Measurements from ENCODE around the gene HTR1E. TPM values are rescaled to one million over a fixed set of nuclear protein-coding genes. Genes with fewer than 3 reads are reported as not detected.

HTR1E gene
- total RNA-seq, 4 donors from 2014 or later: not detected

DNA sequence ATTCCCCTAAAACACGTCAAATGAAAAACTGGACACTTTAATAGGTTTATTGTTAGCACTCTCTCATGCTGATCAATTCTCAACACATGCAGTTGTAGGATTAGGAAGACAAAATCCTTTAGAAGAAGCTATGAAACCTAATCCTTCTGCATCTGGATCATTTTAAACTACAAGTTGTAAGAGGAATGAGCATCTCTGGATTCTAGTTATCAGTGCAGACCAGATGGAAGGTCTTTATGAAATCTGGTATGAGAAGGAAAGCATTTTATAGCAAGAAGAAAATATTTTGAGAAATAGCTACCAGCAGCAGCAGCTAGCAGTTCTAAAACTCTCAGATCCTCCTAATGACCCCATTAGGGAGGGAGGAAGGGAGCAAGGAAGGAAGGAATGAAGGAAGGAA lies 4.1 kb downstream of the HTR1E start:
- TF ChIP-seq, protein P1, sequence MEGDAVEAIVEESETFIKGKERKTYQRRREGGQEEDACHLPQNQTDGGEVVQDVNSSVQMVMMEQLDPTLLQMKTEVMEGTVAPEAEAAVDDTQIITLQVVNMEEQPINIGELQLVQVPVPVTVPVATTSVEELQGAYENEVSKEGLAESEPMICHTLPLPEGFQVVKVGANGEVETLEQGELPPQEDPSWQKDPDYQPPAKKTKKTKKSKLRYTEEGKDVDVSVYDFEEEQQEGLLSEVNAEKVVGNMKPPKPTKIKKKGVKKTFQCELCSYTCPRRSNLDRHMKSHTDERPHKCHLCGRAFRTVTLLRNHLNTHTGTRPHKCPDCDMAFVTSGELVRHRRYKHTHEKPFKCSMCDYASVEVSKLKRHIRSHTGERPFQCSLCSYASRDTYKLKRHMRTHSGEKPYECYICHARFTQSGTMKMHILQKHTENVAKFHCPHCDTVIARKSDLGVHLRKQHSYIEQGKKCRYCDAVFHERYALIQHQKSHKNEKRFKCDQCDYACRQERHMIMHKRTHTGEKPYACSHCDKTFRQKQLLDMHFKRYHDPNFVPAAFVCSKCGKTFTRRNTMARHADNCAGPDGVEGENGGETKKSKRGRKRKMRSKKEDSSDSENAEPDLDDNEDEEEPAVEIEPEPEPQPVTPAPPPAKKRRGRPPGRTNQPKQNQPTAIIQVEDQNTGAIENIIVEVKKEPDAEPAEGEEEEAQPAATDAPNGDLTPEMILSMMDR (IDR thresholded peaks at IDR 0.05; ENCODE audit: low read depth): no peak

DNA sequence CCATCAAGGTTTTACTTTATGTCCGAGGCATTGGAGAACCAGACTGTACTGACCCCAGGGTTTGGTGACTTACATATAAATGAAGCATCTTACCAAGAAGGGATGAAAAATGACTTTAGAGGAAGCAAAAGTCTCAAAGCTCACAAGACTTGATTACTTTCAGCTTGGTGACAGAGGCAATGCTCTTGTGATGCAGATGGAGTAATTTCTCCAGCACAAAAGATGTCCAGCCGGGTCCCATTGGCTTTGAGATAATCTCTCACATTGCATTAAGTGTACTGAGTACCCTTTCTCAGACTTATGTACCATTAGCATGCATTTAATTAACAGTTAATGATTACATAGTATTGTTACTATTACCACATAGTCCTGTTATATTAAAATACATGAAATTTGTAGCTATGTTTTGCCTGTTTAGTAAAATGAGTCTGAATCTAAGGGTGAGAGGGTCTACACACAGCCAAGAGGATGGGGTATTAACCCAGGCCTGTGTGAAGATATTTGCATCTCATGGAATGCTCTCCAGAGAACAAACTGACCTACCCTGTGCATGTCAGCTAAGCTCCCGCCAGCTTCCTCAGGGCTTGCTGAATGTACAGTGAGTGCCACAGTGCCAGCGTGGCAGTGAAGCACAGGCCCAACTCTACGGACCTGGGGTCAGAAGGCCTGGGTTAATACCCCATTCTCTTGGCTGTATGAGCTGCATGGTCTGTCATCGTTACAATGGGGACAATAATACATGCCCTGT lies 5.6 kb downstream of the HTR1E start:
- TF ChIP-seq, protein P1 (IDR thresholded peaks at IDR 0.05; ENCODE audit: low read depth): no peak

DNA sequence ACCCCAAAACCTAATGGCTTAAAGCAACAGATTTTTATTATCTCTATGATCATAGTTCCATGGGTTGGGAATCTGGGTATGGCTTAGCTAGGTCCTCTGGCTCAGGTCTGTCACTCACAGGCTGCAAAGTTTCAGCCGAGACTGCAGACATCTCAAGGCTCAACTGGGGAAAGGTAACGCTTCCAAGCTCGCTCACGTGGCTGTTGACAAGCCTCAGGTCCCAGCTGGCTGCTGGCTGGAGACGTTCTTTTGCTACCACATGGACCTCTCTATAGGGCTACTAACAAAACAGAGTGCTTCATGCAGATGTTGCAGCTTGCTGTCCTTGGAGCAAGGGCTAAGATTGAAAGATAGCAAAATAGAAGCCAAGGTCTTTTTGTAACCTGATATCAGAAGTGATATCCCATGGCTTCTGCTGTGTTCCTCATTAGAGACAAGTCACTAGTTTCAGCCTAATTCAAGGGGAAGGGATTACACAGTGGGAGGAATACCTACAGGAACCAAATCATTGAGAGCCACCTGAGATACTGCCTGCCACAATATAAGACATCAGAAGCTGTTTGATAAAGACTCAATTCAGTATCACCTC lies 6.6 kb downstream of the HTR1E start:
- TF ChIP-seq, protein P1 (IDR thresholded peaks at IDR 0.05; ENCODE audit: low read depth): no peak

DNA sequence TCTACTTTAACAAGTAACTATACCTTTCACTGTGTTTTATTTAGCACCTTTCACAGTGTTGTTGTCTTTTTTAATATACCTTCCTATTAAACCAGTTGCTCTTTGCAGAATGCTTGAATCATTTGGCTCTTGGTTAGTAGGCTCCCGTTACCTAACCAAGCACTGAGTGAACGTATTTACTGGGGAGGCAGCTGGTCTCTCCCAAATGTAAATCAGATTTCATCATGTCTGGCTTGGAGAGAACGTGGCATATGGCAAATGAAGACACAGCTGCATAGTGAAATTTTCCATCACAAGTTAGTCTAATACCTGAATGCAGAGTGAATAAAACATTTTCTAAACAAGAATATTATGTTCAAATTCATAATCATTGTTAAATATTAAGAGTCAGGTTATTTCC lies 12.4 kb downstream of the HTR1E start:
- TF ChIP-seq, protein P1 (IDR thresholded peaks at IDR 0.05; ENCODE audit: low read depth): no peak

DNA sequence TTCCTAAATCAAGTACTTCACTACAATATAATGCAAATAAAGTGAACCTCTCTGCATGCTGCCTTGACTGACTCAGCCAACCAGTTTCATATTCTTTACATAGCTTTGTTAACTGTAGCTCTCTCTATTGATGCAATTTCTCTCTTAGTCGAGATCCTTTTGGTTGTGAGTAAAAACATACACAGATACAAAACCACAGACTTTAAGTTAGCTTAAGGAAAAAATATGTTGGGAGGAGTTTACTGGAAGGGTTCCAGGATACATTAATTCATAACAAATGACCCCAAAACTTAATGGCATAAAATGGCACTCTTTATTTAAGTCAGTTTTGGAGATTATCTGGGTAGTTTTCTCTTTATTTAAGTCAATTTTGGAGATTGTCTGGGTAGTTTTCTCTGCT lies 15.7 kb downstream of the HTR1E start:
- TF ChIP-seq, protein P1 (IDR thresholded peaks at IDR 0.05; ENCODE audit: low read depth): no peak

DNA sequence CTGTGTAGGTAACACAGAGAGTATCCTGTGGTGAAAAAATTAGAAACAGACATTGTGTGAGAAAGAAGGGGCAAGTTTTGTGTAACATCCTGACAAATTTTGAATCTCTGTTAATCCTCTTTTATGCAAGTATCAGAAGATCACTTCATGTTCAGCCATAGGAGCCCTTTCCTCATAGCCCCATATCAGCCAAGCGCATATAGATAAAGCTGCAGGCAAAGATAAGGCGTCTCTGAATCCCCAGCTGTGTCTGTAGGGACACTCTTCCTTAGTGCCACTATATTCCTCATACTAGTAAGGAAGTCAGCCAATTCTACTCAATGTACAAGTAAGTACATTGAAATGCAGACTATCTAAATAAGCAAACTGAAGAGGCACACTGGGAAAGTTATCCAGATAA lies 22.3 kb downstream of the HTR1E start:
- TF ChIP-seq, protein P1 (IDR thresholded peaks at IDR 0.05; ENCODE audit: low read depth): no peak

DNA sequence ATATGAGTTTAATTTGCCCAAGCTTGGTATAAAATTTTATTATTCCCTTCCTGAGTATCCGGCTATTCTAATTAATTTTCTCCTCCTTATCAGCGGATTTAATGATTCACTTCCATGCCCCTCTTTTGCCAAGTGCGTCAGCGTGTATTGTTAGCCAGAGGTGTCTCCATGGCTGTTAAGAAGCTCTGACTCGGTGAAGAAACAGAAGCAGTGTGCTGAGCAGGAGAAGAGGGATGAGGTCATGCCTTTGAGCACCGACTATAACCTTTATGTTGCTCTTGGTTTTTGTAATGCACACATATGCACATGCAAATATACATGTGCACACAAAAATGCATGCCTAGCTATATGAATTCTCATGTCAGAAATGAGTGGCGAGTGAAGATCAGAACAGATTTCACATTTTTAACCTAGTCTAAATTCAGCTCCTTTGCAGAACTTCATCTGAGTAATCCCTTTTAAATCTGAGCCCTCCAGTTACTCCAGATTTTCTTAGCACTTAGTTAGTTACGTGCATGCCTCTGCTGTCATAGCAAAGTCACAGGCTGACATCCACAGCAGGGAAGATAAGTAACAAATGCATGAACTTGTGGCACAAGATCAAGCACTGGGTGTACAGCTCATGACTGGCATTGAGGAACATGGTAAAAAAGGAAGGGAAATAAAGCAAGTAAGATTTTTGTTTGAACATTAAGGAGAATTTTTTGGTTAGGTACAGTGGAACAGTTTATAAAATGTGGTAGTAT lies 24.3 kb downstream of the HTR1E start:
- TF ChIP-seq, protein P1 (IDR thresholded peaks at IDR 0.05; ENCODE audit: low read depth): no peak
